Tibial nerve (tissue), 4 donors: ENCODE measurements around the gene CORO2B.

Source experiments
- CTCF ChIP-seq, 5 experiments: fragments of 200-600 bp in 3 of 5; fragments of 450-650 bp in 2 of 5; sonication (generic) in 3 of 5; IDR thresholded peaks; one replicate each; pipeline ENCODE4 v1.5.1; 2016 to 2019; ENCODE audit warnings: antibody characterized with exemption in 5 of 5, mild to moderate bottlenecking in 3 of 5, moderate library complexity in 2 of 5
- EP300 ChIP-seq, 2 donors: sonication (generic); formaldehyde crosslinking; IDR thresholded peaks; one replicate each; pipeline ENCODE4 v1.6.1; 2017; ENCODE audit warnings: antibody characterized with exemption in 2 of 2, mild to moderate bottlenecking in 1 of 2
- POLR2A ChIP-seq, 2 donors: fragments of 450-650 bp; IDR thresholded peaks; one replicate each; pipeline ENCODE4 v1.6.1; 2017; ENCODE audit warnings: antibody characterized with exemption in 2 of 2, mild to moderate bottlenecking in 2 of 2, moderate library complexity in 2 of 2

- TF ChIP-seq CTCF (IDR thresholded peaks at IDR 0.05) (no peak), POLR2A (IDR thresholded peaks at IDR 0.05) (no peak), EP300 (IDR thresholded peaks at IDR 0.05) (no peak)
These were observed 66.2 kb downstream of the CORO2B start for GRCh38 chr15:68644996-68645395.
